H1 (cell line): ENCODE data around the gene COX18. TPM values are rescaled to one million over a fixed set of nuclear protein-coding genes. Genes with fewer than 3 reads are reported as not detected.

Source experiments
- CTCF ChIA-PET: fragments of 300-600 bp; sonication (Branson Sonifier 250); formaldehyde crosslinking; loops from one replicate; lab custom pipeline; 2021; ENCODE audit not compliant: partially characterized antibody; lab: Charles Lee
- POLR2A ChIA-PET: fragments of 300-600 bp; sonication (Branson Sonifier 250); formaldehyde crosslinking; loops from one replicate; lab custom pipeline; 2021; ENCODE audit warnings: inconsistent platforms; ENCODE audit not compliant: partially characterized antibody; lab: Charles Lee
- DNase-seq, 2 experiments: peaks; one replicate each; pipeline versions ENCODE4 v3.0.0 to v3.0.0-alpha.2; 2010 to 2022; ENCODE audit warnings: low spot score in 2 of 2, low read depth in 1 of 2, mixed read lengths in 1 of 2
- FAIRE-seq: peaks from 2 replicates; lab custom pipeline; 2011; peaks lifted over from hg19 to GRCh38; lab: Jason Lieb, UNC
- H2AFZ ChIP-seq: 2 replicates; pipeline ENCODE4 v1.8.1; 2012; ENCODE audit warnings: low read length, inconsistent platforms
- H2AK5ac ChIP-seq: 2 replicates; pipeline ENCODE4 v1.6.1; 2013; ENCODE audit warnings: low read depth, low read length
- H2BK120ac ChIP-seq: replicated peaks from 2 replicates; pipeline ENCODE3; 2013; ENCODE audit warnings: low read depth, low read length, inconsistent platforms
- H2BK12ac ChIP-seq: 2 replicates; pipeline ENCODE4 v1.6.1; 2013; ENCODE audit warnings: low read depth, low read length
- H2BK15ac ChIP-seq: 2 replicates; pipeline ENCODE4 v1.6.1; 2013; ENCODE audit warnings: low read length
- H2BK20ac ChIP-seq: 2 replicates; pipeline ENCODE4 v1.6.1; 2013; ENCODE audit warnings: low read length
- H2BK5ac ChIP-seq: 2 replicates; pipeline ENCODE4 v1.6.1; 2013; ENCODE audit warnings: low read depth, low read length
- H3K14ac ChIP-seq: 2 replicates; pipeline ENCODE4 v1.6.1; 2013; ENCODE audit warnings: inconsistent platforms; ENCODE audit not compliant: insufficient read length
- H3K18ac ChIP-seq: 2 replicates; pipeline ENCODE4 v1.6.1; 2013; ENCODE audit warnings: low read length; ENCODE audit errors: extremely low read depth
- H3K23ac ChIP-seq: 2 replicates; pipeline ENCODE4 v1.6.1; 2013; ENCODE audit warnings: inconsistent platforms; ENCODE audit not compliant: insufficient read length
- H3K23me2 ChIP-seq: 2 replicates; pipeline ENCODE4 v1.6.1; 2013; ENCODE audit warnings: low read depth, low read length
- H3K27ac ChIP-seq: 2 replicates; pipeline ENCODE4 v1.6.1; 2011; ENCODE audit warnings: low read depth, low read length, inconsistent platforms
- H3K27me3 ChIP-seq, 4 experiments: replicated peaks in 1 of 4; 1 replicate in 1 of 4; 2 replicates in 3 of 4; pipeline versions ENCODE4 v1.6.1 to v1.8.1; 2011 to 2013; ENCODE audit warnings: low read length in 3 of 4, mild to moderate bottlenecking in 3 of 4, inconsistent platforms in 2 of 4, mixed read lengths in 2 of 4, moderate library complexity in 1 of 4; ENCODE audit not compliant: control insufficient read depth in 3 of 4, insufficient read depth in 3 of 4; ENCODE audit errors: extremely low read depth in 1 of 4
- H3K36me3 ChIP-seq, 4 experiments: 2 replicates each; pipeline versions ENCODE4 v1.6.1 to v1.8.1; 2011 to 2013; ENCODE audit warnings: mild to moderate bottlenecking in 4 of 4, low read length in 3 of 4, moderate library complexity in 2 of 4, control low read depth in 1 of 4, inconsistent platforms in 1 of 4; ENCODE audit not compliant: insufficient read depth in 4 of 4, control insufficient read depth in 2 of 4
- H3K4ac ChIP-seq: replicated peaks from 2 replicates; pipeline ENCODE3; 2013; ENCODE audit warnings: low read length, low read depth, mixed read lengths, inconsistent platforms; ENCODE audit not compliant: insufficient read length
- H3K4me1 ChIP-seq, 4 experiments: replicated peaks in 1 of 4; 1 replicate in 1 of 4; 2 replicates in 3 of 4; pipeline versions ENCODE4 v1.6.1 to v1.8.1; 2011 to 2013; ENCODE audit warnings: low read length in 3 of 4, inconsistent platforms in 2 of 4, mixed read lengths in 1 of 4; ENCODE audit not compliant: insufficient read depth in 4 of 4, control insufficient read depth in 3 of 4
- H3K4me2 ChIP-seq, 2 experiments: 2 replicates each; pipeline versions ENCODE4 v1.6.1 to v1.8.1; 2011 to 2013; ENCODE audit warnings: low read depth in 2 of 2, low read length in 2 of 2, control low read depth in 1 of 2, inconsistent platforms in 1 of 2, mild to moderate bottlenecking in 1 of 2; ENCODE audit not compliant: insufficient read depth in 1 of 2
- H3K4me3 ChIP-seq, 4 experiments: fragments of 200-600, 300-600 bp in 1 of 4; sonication (generic), shearing (Covaris generic), sonication (Bioruptor Twin) in 1 of 4; 2 replicates each; pipeline versions ENCODE4 v1.5.1 to v1.8.1; 2011 to 2016; ENCODE audit warnings: low read length in 4 of 4, low read depth in 3 of 4, control low read depth in 2 of 4, inconsistent platforms in 2 of 4, mild to moderate bottlenecking in 2 of 4, mixed read lengths in 1 of 4, moderate library complexity in 1 of 4; ENCODE audit not compliant: insufficient read depth in 2 of 4; ENCODE audit errors: extremely low read depth in 1 of 4
- H3K56ac ChIP-seq: replicated peaks from 2 replicates; pipeline ENCODE3; 2013; ENCODE audit warnings: low read depth, mild to moderate bottlenecking, mixed read lengths, low read length, inconsistent platforms; ENCODE audit not compliant: insufficient read length
- H3K79me1 ChIP-seq: 2 replicates; pipeline ENCODE4 v1.6.1; 2013; ENCODE audit warnings: low read depth, low read length, control low read depth
- H3K79me2 ChIP-seq, 2 experiments: 2 replicates each; pipeline versions ENCODE4 v1.6.1 to v1.8.1; 2012 to 2013; ENCODE audit warnings: low read length in 2 of 2, mild to moderate bottlenecking in 2 of 2, inconsistent platforms in 1 of 2; ENCODE audit not compliant: insufficient read depth in 2 of 2, control insufficient read depth in 1 of 2
- H3K9ac ChIP-seq, 4 experiments: replicated peaks in 1 of 4; 1 replicate in 1 of 4; 2 replicates in 3 of 4; pipeline versions ENCODE4 v1.6.1 to v1.8.1; 2011 to 2013; ENCODE audit warnings: low read depth in 3 of 4, low read length in 3 of 4, control low read depth in 2 of 4, mild to moderate bottlenecking in 2 of 4, moderate library complexity in 2 of 4, inconsistent platforms in 1 of 4; ENCODE audit errors: extremely low read depth in 1 of 4
- H3K9me3 ChIP-seq, 2 experiments: 2 replicates each; pipeline versions ENCODE4 v1.6.1 to v1.8.1; 2012 to 2013; ENCODE audit warnings: mild to moderate bottlenecking in 2 of 2, moderate library complexity in 2 of 2, control low read depth in 1 of 2, inconsistent platforms in 1 of 2, low read depth in 1 of 2, low read length in 1 of 2, mixed read lengths in 1 of 2; ENCODE audit not compliant: insufficient read depth in 2 of 2
- H4K20me1 ChIP-seq, 2 experiments: replicated peaks in 1 of 2; 2 replicates each; pipeline versions ENCODE3 to v1.8.1; 2011 to 2013; ENCODE audit warnings: inconsistent platforms in 2 of 2, low read length in 2 of 2, mild to moderate bottlenecking in 1 of 2; ENCODE audit not compliant: insufficient read depth in 2 of 2, control insufficient read depth in 1 of 2
- H4K5ac ChIP-seq: 2 replicates; pipeline ENCODE4 v1.6.1; 2013; ENCODE audit warnings: low read length, low read depth, mixed read lengths, inconsistent platforms; ENCODE audit not compliant: insufficient read length
- H4K8ac ChIP-seq: 2 replicates; pipeline ENCODE4 v1.8.0; 2013; ENCODE audit warnings: mild to moderate bottlenecking, moderate library complexity, low read length, inconsistent platforms; ENCODE audit not compliant: insufficient read depth; ENCODE audit errors: extremely low read depth
- H4K91ac ChIP-seq: replicated peaks from 2 replicates; pipeline ENCODE3; 2013; ENCODE audit warnings: low read length, mixed read lengths, inconsistent platforms; ENCODE audit not compliant: insufficient read length
- SP2 ChIP-seq: IDR thresholded peaks from 2 replicates; pipeline ENCODE4 v1.6.1; 2012; ENCODE audit warnings: mild to moderate bottlenecking, low read length, inconsistent platforms
- WGBS, 2 experiments: shearing (Covaris generic) in 1 of 2; methylation state at CpG; one replicate each; pipeline versions ENCODE4 v1.1.6 to v1.1.7; 2013 to 2015; ENCODE audit warnings: low lambda C conversion rate in 2 of 2, mixed read lengths in 2 of 2, inconsistent platforms in 1 of 2, low coverage in 1 of 2, missing lambda C conversion rate in 1 of 2; ENCODE audit not compliant: insufficient replicate concordance in 2 of 2, insufficient coverage in 1 of 2, insufficient read length in 1 of 2; ENCODE audit errors: extremely low coverage in 1 of 2, missing lambda C conversion rate in 1 of 2; 5-methylcytosine and 5-hydroxymethylcytosine counted together
- polyA plus RNA-seq, 7 experiments: library from polyadenylated mRNA; depleted of rRNA in 3 of 7; stranded (reverse) in 5 of 7; unstranded in 2 of 7; fragments of >200 nt in 5 of 7; fragments of 200-250 nt in 2 of 7; gene quantifications; 1 replicate in 5 of 7; 2 replicates in 1 of 7; 4 replicates in 1 of 7; pipeline versions ENCODE4 v1.2.1 to v1.2.3, GENCODE V29; 2011 to 2013; ENCODE audit warnings: missing spikeins in 2 of 7, mixed read lengths in 2 of 7
- total RNA-seq: library from RNA; stranded (reverse); fragmentation: NEBNext Ultra II Directional; extraction: Animal tissue kit (Norgen Biotek cat#: 25700); gene quantifications from 2 replicates; pipeline ENCODE4 v1.2.1, GENCODE V29; 2021

COX18 gene
- total and polyA plus RNA-seq, 2 of the 8 experiments (the other 6 are each of a cell fraction or from before 2014, with no cell fraction given), result 23.0 to 23.7 TPM

- Histone ChIP-seq H3K4me1 (peaks cover 3 to 20% (median 6%) of the 10 kb centered on the region in 4 experiments; a peak in 4 of 7 replicates), H3K36me3 (peaks cover 1 to 15% (median 10%) of the 10 kb centered on the region in 4 experiments; a peak in 4 of 8 replicates), H3K4ac (no peak overlapping the region), H4K91ac (no peak overlapping the region), H3K4me2 (no peak overlapping the region), H3K56ac (no peak overlapping the region), H3K4me3 (no peak overlapping the region), H2BK120ac (no peak overlapping the region), H3K18ac (no peak overlapping the region), H3K27ac (no peak overlapping the region), H3K23ac (no peak overlapping the region), H2AFZ (no peak overlapping the region), H3K9ac (no peak overlapping the region), H2BK12ac (no peak overlapping the region), H2BK5ac (no peak overlapping the region), H3K79me1 (no peaks in the 10 kb centered on the region), H2BK20ac (no peak overlapping the region), H3K27me3 (no peaks in the 10 kb centered on the region), H2AK5ac (no peak overlapping the region), H3K9me3 (no peaks in the 10 kb centered on the region), H3K23me2 (no peaks in the 10 kb centered on the region), H4K20me1 (no peaks in the 10 kb centered on the region), H2BK15ac (no peak overlapping the region), H4K5ac (no peak overlapping the region), H3K14ac (no peak overlapping the region), H4K8ac (no peak overlapping the region), H3K79me2 (no peaks in the 10 kb centered on the region)
- ChIA-PET CTCF (interaction anchor here (0.6 kb wide), 1 partner anchor 14 kb away, joined by 3 read pairs; no protein-coding TSS in a partner anchor), POLR2A (no interaction called here)
- WGBS, 2 experiments, result 78% methylated on average over 5 of the region's 5 CpGs; no CpG with 5 or more reads in 1 of the 2 experiments
- TF ChIP-seq SP2, result no peak
- DNase-seq, result no peak
- no peak for FAIRE-seq
These were observed 16.4 kb downstream of the COX18 start for GRCh38 chr4:73053076-73053475.
